ENCODE data around the gene SNTB2. TPM values are rescaled to one million over a fixed set of nuclear protein-coding genes. Genes with fewer than 3 reads are reported as not detected.
A peak's percentile ranks its signal among the peaks of the same experiment; 100 is the strongest.

Gene SNTB2
- total and polyA plus RNA-seq, 9 of the 15 experiments (the other 6 are each of a cell fraction or from before 2014, with no cell fraction given): 1.2 to 13.7 (median 5.7) TPM

DNA sequence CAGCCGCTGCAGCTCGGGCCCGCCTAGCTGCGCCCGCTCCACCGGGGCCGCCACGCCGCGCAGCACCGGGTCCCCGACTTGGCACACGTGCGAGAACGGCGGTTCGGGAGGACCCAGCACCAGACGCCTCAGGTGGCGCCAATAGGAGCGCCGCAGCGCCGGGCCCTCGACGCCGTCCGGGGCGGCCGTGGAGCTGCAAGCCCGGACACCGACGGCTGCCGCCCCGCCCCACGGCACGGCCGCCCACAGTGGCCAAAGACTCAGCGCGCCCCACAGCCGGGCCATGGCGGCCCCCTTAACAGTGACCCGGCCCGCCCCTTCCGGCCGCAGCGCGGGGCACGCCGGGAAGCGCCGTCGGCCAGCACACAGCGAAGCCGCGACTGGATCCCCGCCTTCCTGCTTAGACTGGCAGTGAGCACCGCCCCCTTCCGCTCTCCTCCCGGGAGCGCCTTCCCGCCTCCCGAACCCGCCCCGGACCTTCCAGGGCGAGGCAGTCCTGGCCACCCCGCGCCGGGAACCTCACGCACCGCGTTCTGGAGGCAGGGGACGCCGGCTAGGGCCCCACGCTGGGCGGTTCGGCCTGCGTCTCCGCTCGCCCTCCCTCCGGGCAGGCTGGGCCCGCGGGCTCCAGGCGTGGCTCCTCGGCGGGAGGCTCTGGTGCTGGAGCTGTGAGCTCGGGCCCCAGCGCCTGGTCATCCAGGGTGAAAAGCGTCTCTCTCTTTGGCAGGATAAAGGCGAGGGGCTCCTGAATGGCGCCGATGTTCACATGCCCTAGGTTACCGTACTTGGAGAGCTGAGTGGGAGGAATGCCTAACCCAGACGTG is 143.5 kb downstream of the SNTB2 start, which contains the start of gene PDF (continued):
- TF ChIP-seq, protein P1, sequence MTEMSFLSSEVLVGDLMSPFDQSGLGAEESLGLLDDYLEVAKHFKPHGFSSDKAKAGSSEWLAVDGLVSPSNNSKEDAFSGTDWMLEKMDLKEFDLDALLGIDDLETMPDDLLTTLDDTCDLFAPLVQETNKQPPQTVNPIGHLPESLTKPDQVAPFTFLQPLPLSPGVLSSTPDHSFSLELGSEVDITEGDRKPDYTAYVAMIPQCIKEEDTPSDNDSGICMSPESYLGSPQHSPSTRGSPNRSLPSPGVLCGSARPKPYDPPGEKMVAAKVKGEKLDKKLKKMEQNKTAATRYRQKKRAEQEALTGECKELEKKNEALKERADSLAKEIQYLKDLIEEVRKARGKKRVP (CRISPR knock-in tag; IDR thresholded peaks at IDR 0.05): peak; percentile 74
- peak; percentile 41 for TF ChIP-seq RBM25 (IDR thresholded peaks at IDR 0.05; ENCODE audit: low read depth, low read length, severe bottlenecking)
- TF ChIP-seq RFX5 (IDR thresholded peaks at IDR 0.05; ENCODE audit: low read depth, low read length): no peak
- TF ChIP-seq, protein P2, sequence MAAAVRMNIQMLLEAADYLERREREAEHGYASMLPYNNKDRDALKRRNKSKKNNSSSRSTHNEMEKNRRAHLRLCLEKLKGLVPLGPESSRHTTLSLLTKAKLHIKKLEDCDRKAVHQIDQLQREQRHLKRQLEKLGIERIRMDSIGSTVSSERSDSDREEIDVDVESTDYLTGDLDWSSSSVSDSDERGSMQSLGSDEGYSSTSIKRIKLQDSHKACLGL (CRISPR knock-in tag; IDR thresholded peaks at IDR 0.05; ENCODE audit: borderline replicate concordance, poor library complexity, severe bottlenecking): peak; percentile 55
- TF ChIP-seq, protein P3, sequence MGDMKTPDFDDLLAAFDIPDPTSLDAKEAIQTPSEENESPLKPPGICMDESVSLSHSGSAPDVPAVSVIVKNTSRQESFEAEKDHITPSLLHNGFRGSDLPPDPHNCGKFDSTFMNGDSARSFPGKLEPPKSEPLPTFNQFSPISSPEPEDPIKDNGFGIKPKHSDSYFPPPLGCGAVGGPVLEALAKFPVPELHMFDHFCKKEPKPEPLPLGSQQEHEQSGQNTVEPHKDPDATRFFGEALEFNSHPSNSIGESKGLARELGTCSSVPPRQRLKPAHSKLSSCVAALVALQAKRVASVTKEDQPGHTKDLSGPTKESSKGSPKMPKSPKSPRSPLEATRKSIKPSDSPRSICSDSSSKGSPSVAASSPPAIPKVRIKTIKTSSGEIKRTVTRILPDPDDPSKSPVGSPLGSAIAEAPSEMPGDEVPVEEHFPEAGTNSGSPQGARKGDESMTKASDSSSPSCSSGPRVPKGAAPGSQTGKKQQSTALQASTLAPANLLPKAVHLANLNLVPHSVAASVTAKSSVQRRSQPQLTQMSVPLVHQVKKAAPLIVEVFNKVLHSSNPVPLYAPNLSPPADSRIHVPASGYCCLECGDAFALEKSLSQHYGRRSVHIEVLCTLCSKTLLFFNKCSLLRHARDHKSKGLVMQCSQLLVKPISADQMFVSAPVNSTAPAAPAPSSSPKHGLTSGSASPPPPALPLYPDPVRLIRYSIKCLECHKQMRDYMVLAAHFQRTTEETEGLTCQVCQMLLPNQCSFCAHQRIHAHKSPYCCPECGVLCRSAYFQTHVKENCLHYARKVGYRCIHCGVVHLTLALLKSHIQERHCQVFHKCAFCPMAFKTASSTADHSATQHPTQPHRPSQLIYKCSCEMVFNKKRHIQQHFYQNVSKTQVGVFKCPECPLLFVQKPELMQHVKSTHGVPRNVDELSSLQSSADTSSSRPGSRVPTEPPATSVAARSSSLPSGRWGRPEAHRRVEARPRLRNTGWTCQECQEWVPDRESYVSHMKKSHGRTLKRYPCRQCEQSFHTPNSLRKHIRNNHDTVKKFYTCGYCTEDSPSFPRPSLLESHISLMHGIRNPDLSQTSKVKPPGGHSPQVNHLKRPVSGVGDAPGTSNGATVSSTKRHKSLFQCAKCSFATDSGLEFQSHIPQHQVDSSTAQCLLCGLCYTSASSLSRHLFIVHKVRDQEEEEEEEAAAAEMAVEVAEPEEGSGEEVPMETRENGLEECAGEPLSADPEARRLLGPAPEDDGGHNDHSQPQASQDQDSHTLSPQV (IDR thresholded peaks at IDR 0.05): peak; percentile 76
- TF ChIP-seq, protein P4, sequence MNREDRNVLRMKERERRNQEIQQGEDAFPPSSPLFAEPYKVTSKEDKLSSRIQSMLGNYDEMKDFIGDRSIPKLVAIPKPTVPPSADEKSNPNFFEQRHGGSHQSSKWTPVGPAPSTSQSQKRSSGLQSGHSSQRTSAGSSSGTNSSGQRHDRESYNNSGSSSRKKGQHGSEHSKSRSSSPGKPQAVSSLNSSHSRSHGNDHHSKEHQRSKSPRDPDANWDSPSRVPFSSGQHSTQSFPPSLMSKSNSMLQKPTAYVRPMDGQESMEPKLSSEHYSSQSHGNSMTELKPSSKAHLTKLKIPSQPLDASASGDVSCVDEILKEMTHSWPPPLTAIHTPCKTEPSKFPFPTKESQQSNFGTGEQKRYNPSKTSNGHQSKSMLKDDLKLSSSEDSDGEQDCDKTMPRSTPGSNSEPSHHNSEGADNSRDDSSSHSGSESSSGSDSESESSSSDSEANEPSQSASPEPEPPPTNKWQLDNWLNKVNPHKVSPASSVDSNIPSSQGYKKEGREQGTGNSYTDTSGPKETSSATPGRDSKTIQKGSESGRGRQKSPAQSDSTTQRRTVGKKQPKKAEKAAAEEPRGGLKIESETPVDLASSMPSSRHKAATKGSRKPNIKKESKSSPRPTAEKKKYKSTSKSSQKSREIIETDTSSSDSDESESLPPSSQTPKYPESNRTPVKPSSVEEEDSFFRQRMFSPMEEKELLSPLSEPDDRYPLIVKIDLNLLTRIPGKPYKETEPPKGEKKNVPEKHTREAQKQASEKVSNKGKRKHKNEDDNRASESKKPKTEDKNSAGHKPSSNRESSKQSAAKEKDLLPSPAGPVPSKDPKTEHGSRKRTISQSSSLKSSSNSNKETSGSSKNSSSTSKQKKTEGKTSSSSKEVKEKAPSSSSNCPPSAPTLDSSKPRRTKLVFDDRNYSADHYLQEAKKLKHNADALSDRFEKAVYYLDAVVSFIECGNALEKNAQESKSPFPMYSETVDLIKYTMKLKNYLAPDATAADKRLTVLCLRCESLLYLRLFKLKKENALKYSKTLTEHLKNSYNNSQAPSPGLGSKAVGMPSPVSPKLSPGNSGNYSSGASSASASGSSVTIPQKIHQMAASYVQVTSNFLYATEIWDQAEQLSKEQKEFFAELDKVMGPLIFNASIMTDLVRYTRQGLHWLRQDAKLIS (CRISPR knock-in tag; IDR thresholded peaks at IDR 0.05): peak; percentile 57; the same call in 1 of the 2 replicates
- peak; percentile 71 to 75 for TF ChIP-seq NRF1 (conservative IDR thresholded peaks at IDR 0.05 in 1 of 2, IDR thresholded peaks at IDR 0.05 in 1 of 2)
- peak; percentile 46 for TF ChIP-seq PRPF4 (IDR thresholded peaks at IDR 0.05; ENCODE audit: insufficient read depth, low read depth, low read length, poor library complexity, severe bottlenecking)
- TF ChIP-seq CHD1 (IDR thresholded peaks at IDR 0.05; ENCODE audit: low read length): no peak
- 0 out of 2 replicates have a peak, but pooled peaks have one; percentile 56 for TF ChIP-seq PHB (CRISPR knock-in tag; IDR thresholded peaks at IDR 0.05)
- TF ChIP-seq SRSF9 (IDR thresholded peaks at IDR 0.05; ENCODE audit: borderline replicate concordance, low read depth, low read length): no peak
- TF ChIP-seq, protein P5, sequence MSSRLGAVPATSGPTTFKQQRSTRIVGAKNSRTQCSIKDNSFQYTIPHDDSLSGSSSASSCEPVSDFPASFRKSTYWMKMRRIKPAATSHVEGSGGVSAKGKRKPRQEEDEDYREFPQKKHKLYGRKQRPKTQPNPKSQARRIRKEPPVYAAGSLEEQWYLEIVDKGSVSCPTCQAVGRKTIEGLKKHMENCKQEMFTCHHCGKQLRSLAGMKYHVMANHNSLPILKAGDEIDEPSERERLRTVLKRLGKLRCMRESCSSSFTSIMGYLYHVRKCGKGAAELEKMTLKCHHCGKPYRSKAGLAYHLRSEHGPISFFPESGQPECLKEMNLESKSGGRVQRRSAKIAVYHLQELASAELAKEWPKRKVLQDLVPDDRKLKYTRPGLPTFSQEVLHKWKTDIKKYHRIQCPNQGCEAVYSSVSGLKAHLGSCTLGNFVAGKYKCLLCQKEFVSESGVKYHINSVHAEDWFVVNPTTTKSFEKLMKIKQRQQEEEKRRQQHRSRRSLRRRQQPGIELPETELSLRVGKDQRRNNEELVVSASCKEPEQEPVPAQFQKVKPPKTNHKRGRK (tag; IDR thresholded peaks at IDR 0.05): no peak
- TF ChIP-seq ZNF764 (CRISPR knock-in tag; IDR thresholded peaks at IDR 0.05; ENCODE audit: low read depth): no peak
- no peak for TF ChIP-seq ESRRB (CRISPR knock-in tag; IDR thresholded peaks at IDR 0.05; ENCODE audit: borderline replicate concordance)
- TF ChIP-seq SP1 (CRISPR knock-in tag; IDR thresholded peaks at IDR 0.05): peak; percentile 81

Measured in K562 (cell line).